Muscle of leg (tissue), 11 donors: ENCODE data around the gene UBC. TPM values are rescaled to one million over a fixed set of nuclear protein-coding genes. Genes with fewer than 3 reads are reported as not detected.
"Not testable (repeated sequence)": the region's sequence is repeated elsewhere in the genome, so short reads cannot be mapped to it uniquely, and the experiment has no call there.

Experiments
- DNase-seq: peaks from one replicate; pipeline ENCODE4 v3.0.0; 2013
- H3K27ac ChIP-seq: one replicate; pipeline ENCODE4 v1.5.1; 2013; ENCODE audit warnings: mild to moderate bottlenecking, low read length, control low read depth
- H3K27me3 ChIP-seq: one replicate; pipeline ENCODE4 v1.6.1; 2013; ENCODE audit warnings: low read length; ENCODE audit not compliant: control insufficient read depth, insufficient read depth
- H3K36me3 ChIP-seq: one replicate; pipeline ENCODE4 v1.6.1; 2013; ENCODE audit warnings: low read length; ENCODE audit not compliant: control insufficient read depth, insufficient read depth
- H3K4me1 ChIP-seq: one replicate; pipeline ENCODE4 v1.6.1; 2013; ENCODE audit warnings: low read length; ENCODE audit not compliant: control insufficient read depth, insufficient read depth
- H3K4me3 ChIP-seq: one replicate; pipeline ENCODE4 v1.5.1; 2013; ENCODE audit warnings: low read length, control low read depth
- H3K9me3 ChIP-seq: replicated peaks from 2 replicates; pipeline ENCODE4 v1.6.1; 2013; ENCODE audit warnings: low read depth, low read length; ENCODE audit not compliant: control insufficient read depth
- WGBS: methylation state at CpG from one replicate; pipeline ENCODE4 v1.1.5; 2013; ENCODE audit warnings: missing lambda C conversion rate; ENCODE audit not compliant: insufficient coverage; 5-methylcytosine and 5-hydroxymethylcytosine counted together
- polyA plus RNA-seq, 8 donors: library from polyadenylated mRNA; unstranded; fragments of 120-200 nt; gene quantifications; one replicate each; pipeline versions ENCODE4 v1.2.1 to v1.2.3, GENCODE V29; 2013; ENCODE audit warnings: inconsistent platforms in 1 of 8, low replicate concordance in 1 of 8; ENCODE audit not compliant: insufficient read length in 8 of 8, insufficient read depth in 1 of 8
- total RNA-seq: library from RNA; stranded (reverse); fragments of 120-200 nt; gene quantifications from one replicate; pipeline ENCODE4 v1.2.4, GENCODE V29; 2013

Gene UBC
- total and polyA plus RNA-seq, 9 donors = 692 to 1,042 (median 818) TPM

GRCh38 chr12:124925782-124926181, 11.3 kb upstream of the UBC start:
- not testable (repeated sequence) for H3K4me3 ChIP-seq, H3K36me3 ChIP-seq, H3K27ac ChIP-seq, H3K9me3 ChIP-seq, H3K27me3 ChIP-seq, DNase-seq
- H3K4me1 ChIP-seq = peaks cover 22% of the 10 kb centered on the region
- 90% methylated on average over 6 of the region's 7 CpGs for WGBS

DNA sequence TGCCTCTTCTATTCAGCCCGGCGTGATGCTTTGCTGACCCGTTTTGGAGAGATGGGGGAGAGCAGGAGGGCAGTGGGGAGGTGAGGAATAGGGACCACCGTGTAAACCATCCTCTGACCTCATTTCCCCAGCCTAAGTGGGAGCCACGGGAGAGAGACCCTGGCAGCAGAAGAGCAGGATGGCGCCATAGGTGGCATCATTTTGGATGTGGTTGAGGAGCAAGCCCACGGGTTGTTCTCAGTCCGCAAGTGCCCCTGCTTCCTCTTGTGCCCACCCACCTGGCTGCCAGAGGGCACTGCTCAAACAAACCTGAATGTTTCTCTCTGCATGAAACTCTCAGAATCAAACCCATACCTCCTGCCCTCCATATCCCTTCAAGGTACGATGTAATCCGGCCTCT, 10.7 kb upstream of the UBC start:
- 98% methylated on average over 3 of the region's 10 CpGs for WGBS
- Histone ChIP-seq H3K36me3 (no peaks in the 10 kb centered on the region), H3K4me1 (peaks cover 23% of the 10 kb centered on the region), H3K9me3 (no peaks in the 10 kb centered on the region), H3K4me3 (no peak overlapping the region), H3K27ac (no peak overlapping the region), H3K27me3 (peaks cover 3% of the 10 kb centered on the region)
- no peak for DNase-seq

DNA sequence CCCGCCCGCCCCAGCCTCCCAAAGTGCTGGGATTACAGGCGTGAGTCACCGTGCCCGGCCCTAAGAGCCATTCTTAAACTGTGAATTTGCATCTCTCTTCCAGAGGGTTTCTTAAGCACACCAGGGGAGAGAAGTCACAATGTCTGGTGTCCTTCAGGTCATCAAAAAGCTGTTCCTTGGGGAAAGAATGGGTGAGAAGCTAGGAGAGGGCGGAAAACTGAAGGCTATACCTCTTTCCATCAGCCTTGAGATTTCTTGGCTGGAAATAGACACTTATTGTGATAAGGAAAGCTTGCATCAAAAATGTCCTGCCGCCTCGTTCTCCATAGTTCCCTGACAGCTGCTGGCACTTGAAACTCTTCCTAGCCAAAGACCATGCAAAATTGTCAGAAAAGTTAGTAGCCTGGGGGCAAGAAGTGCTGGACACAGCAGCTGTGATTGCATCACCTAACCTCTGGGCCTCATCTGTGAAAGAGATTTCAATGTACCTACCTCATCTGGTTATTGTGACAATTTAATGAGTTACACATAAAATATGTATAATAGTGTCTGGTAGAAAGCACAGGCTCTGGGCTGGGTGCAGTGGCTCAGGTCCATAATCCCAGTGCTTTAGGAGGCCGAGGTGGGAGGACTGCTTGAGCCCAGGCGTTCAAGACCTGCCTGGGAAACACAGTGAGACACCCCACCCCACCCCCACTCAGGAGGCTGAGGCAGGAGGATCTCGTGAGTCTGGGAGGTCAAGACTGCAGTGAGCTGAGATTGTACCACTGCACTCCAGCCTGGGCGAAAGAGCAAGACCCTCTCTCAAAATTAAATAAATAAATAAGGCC, 9.7 kb upstream of the UBC start:
- no peak overlapping the region for H3K27ac ChIP-seq
- no peak overlapping the region for H3K4me3 ChIP-seq
- DNase-seq = no peak
- H3K36me3 ChIP-seq = no peaks in the 10 kb centered on the region
- WGBS = no CpG with 5 or more reads among the region's 12 CpGs
- no peaks in the 10 kb centered on the region for H3K27me3 ChIP-seq
- H3K4me1 ChIP-seq = peaks cover 30% of the 10 kb centered on the region
- no peaks in the 10 kb centered on the region for H3K9me3 ChIP-seq

DNA sequence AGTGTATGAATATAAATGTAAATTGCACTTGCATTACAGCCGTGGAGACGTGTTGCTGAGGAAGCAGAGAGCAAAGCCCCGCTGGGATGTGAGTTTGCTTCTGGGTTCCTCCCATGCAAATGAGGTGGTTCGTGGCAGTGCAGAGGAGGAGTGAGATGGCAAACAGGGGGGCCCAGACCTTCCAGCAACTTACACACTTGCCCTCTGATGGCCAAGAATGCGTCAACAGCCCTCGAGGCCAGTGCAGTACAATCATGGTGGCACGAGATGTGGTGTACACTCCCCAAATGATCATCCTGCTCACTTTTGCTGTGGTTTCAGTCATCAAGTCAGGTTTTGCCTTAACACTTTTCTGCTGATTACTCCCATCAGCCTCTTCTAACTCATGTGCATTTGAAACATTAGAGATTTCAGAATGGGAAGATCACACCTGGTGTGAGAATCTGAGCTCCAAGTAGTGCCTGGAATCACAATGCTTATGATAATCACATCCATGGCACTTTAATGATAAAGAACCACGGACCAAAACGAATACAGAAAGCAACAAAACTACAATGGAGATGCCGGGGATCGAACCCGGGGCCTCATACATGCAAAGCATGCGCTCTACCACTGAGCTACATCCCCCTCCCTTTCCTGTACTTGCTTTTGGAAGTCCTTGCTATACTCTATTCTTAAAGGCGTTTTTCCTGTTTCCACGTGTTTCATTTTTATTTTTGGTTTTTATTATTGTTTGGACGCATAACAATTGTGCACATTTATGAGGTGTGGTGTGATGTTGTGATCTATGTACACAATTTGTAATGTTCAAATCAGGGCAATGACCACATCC, 7.0 kb upstream of the UBC start:
- Histone ChIP-seq H3K9me3 (no peaks in the 10 kb centered on the region), H3K4me3 (peak overlapping the region; percentile 50), H3K36me3 (no peaks in the 10 kb centered on the region), H3K4me1 (peaks cover 37% of the 10 kb centered on the region), H3K27me3 (no peaks in the 10 kb centered on the region), H3K27ac (peak overlapping the region; percentile 83)
- 32% methylated on average over 7 of the region's 16 CpGs for WGBS
- peak; percentile 81 for DNase-seq

GRCh38 chr12:124920353-124920935, 6.0 kb upstream of the UBC start:
- peak overlapping the region; percentile 79 for H3K27ac ChIP-seq
- WGBS = 58% methylated on average over 2 of the region's 4 CpGs
- H3K27me3 ChIP-seq = no peaks in the 10 kb centered on the region
- H3K9me3 ChIP-seq = no peaks in the 10 kb centered on the region
- no peak for DNase-seq
- H3K4me1 ChIP-seq = peaks cover 41% of the 10 kb centered on the region
- no peaks in the 10 kb centered on the region for H3K36me3 ChIP-seq
- no peak overlapping the region for H3K4me3 ChIP-seq

DNA sequence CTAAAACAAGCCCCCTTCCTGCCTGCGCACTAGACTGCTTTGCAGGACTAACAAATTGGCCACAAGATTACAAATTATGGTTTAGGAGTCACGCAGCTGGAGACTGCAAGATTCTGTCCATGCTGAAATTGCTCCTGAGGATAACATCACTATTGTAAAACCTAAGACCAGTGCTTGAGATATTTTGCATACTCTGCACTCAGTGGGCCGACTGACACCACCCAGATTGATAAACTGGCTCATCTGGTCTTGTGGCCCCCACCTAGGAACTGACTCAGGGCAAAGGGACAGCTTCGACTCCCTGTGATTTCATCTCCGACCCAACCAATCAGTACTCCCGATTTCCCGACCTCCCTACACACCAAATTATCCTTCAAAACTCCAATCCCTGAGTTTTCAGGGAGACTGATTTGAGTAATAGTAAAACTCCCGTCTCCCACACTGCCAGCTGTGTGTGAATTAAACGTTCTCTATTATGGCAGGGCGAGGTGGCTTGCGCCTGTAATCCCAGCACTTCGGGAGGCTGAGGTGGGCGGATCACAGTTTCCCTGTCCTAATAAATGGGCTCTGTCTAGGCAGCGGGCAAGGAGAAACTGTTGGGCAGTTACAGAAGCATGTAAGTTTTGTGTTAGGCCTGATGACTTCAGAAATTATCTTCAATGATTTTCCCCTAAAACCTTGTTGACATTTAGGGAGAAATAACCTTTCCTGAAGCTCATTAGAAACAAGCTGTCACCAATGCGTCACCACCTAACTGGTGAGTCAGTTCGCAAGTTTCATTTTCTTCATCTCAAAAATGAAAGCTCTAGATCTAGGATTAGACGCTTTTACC, 5.3 kb upstream of the UBC start:
- peak overlapping the region; percentile 79 for H3K27ac ChIP-seq
- DNase-seq = no peak
- no peaks in the 10 kb centered on the region for H3K27me3 ChIP-seq
- H3K9me3 ChIP-seq = no peaks in the 10 kb centered on the region
- WGBS = 59% methylated on average over 8 of the region's 17 CpGs
- no peaks in the 10 kb centered on the region for H3K36me3 ChIP-seq
- peaks cover 45% of the 10 kb centered on the region for H3K4me1 ChIP-seq
- H3K4me3 ChIP-seq = no peak overlapping the region

GRCh38 chr12:124918622-124918988, 4.2 kb upstream of the UBC start:
- Histone ChIP-seq H3K4me1 (peaks cover 45% of the 10 kb centered on the region), H3K27ac (peak overlapping the region; percentile 99)
- not testable (repeated sequence) for H3K9me3 ChIP-seq, H3K4me3 ChIP-seq, DNase-seq, H3K36me3 ChIP-seq, H3K27me3 ChIP-seq
- 72% methylated on average over 3 of the region's 3 CpGs for WGBS

DNA sequence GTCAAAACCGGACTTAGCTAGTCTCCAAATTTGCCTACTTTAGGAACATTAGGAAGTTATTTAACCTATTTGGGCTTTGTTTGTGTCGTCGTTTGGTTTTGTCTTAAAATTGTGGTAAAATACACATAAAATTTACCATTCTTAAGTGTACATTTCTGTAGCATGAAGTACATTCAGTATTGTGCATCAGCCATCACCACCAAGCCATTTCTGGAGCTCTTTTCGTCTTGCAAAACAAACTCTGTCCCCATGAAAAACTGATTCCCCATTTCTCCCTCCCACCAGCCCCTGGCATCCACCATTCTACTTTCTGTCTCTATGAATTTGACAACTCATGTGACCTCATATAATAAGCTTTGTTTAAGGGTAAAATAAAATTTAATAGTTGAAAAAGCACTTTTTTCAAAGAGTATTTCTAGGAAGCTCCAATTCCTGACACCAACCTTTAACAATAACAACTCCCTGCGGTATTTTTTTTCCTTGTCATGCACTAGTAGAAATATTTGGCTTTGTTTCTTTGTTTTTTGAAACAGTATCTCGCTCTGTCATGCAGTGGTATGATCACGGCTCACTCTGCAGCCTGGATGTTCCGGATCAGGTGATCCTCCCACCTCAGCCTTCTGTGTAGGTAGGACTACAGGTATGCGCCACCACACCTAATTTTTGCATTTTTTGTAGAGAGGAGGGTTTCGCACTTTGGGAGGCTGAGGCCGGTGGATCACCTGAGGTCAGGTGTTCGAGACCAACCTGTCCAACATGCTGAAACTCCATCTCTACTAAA, 3.6 kb upstream of the UBC start:
- peaks cover 5% of the 10 kb centered on the region for H3K36me3 ChIP-seq
- peak overlapping the region; percentile 37 for H3K4me3 ChIP-seq
- H3K4me1 ChIP-seq = peaks cover 49% of the 10 kb centered on the region
- H3K27me3 ChIP-seq = no peaks in the 10 kb centered on the region
- peak overlapping the region; percentile 99 for H3K27ac ChIP-seq
- WGBS = 0% methylated on average over 1 of the region's 12 CpGs
- no peaks in the 10 kb centered on the region for H3K9me3 ChIP-seq
- no peak for DNase-seq

- Histone ChIP-seq H3K36me3 (peaks cover 12% of the 10 kb centered on the region), H3K27me3 (no peaks in the 10 kb centered on the region), H3K4me1 (peaks cover 51% of the 10 kb centered on the region), H3K27ac (peak overlapping the region; percentile 99), H3K4me3 (peak overlapping the region; percentile 37), H3K9me3 (no peaks in the 10 kb centered on the region)
- peak; percentile 100 for DNase-seq
- 2% methylated on average over 6 of the region's 19 CpGs for WGBS
Observed at GRCh38 chr12:124917135-124917840, 2.8 kb upstream of the UBC start.
